Stomach (tissue), 9 donors: Measurements from ENCODE around the gene SLC6A17. TPM values are rescaled to one million over a fixed set of nuclear protein-coding genes. Genes with fewer than 3 reads are reported as not detected.

Source experiments
- DNase-seq, 2 donors: peaks; one replicate each; pipeline versions ENCODE4 v3.0.0 to v3.0.0-alpha.2; 2013 to 2019
- H3K27ac ChIP-seq, 5 donors: fragments of 200-600 bp in 4 of 5; sonication (generic) in 4 of 5; one replicate each; pipeline ENCODE4 v1.5.1; 2013 to 2019; ENCODE audit warnings: mild to moderate bottlenecking in 1 of 5, moderate library complexity in 1 of 5
- H3K27me3 ChIP-seq, 3 donors: fragments of 200-600 bp; sonication (generic); one replicate each; pipeline ENCODE4 v1.5.1; 2017 to 2019; ENCODE audit warnings: mixed run types in 1 of 3
- H3K36me3 ChIP-seq, 4 donors: fragments of 200-600 bp; sonication (generic); 1 replicate in 3 of 4; 2 replicates in 1 of 4; pipeline ENCODE4 v1.5.1; 2016 to 2019
- H3K4me1 ChIP-seq, 4 donors: fragments of 200-600 bp; sonication (generic); one replicate each; pipeline ENCODE4 v1.5.1; 2016 to 2019
- H3K4me3 ChIP-seq, 4 donors: fragments of 200-600 bp; sonication (generic) in 3 of 4; one replicate each; pipeline ENCODE4 v1.5.1; 2016 to 2019; ENCODE audit warnings: mild to moderate bottlenecking in 1 of 4
- H3K9me3 ChIP-seq, 4 donors: fragments of 200-600 bp; sonication (generic); one replicate each; pipeline ENCODE4 v1.5.1; 2016 to 2019
- EP300 ChIP-seq: sonication (generic); formaldehyde crosslinking; IDR thresholded peaks from one replicate; pipeline ENCODE4 v1.6.1; 2017; ENCODE audit warnings: antibody characterized with exemption
- POLR2A ChIP-seq, 4 donors: fragments of 450-650 bp; IDR thresholded peaks; one replicate each; pipeline ENCODE4 v1.6.1; 2016; ENCODE audit warnings: antibody characterized with exemption in 4 of 4, control low read depth in 2 of 4, mild to moderate bottlenecking in 1 of 4, moderate library complexity in 1 of 4
- POLR2AphosphoS5 ChIP-seq, 3 donors: sonication (generic); formaldehyde crosslinking; IDR thresholded peaks; one replicate each; pipeline ENCODE4 v1.6.1; 2016; ENCODE audit warnings: antibody characterized with exemption in 3 of 3
- WGBS, 5 donors: extraction: QIAGEN DNeasy Blood & Tissue Kit in 3 of 5; methylation state at CpG; one replicate each; pipeline versions ENCODE4 v1.1.5 to v1.1.7; 2013 to 2018; 5-methylcytosine and 5-hydroxymethylcytosine counted together
- intact Hi-C: fragments of 100-400 bp; cut with DNase I; formaldehyde crosslinking; loops from one replicate; pipeline ENCODE4 v1.15.1; 2023; ENCODE audit warnings: low total_unique reads
- polyA plus RNA-seq, 3 donors: library from polyadenylated mRNA; stranded (reverse); fragments of 200-250 nt; gene quantifications; one replicate each; pipeline ENCODE4 v1.2.3, GENCODE V29; 2013
- total RNA-seq, 5 donors: library from RNA; depleted of rRNA; stranded (reverse); fragments of >200 nt; gene quantifications; one replicate each; pipeline versions ENCODE4 v1.1.0 to v1.2.3, GENCODE V29; 2014 to 2016
- TF ChIP-seq, protein P1 (sequence below), 7 experiments: fragments of 450-650 bp in 4 of 7; fragments of 200-600 bp in 3 of 7; sonication (generic) in 3 of 7; IDR thresholded peaks; one replicate each; pipeline ENCODE4 v1.5.1; 2016 to 2019; ENCODE audit warnings: antibody characterized with exemption in 7 of 7, control low read depth in 2 of 7, mild to moderate bottlenecking in 1 of 7
- donor health status: healthy with polysubstance abuse.
- donor health status: Bipolar disorder and iron deficiency.
- donor health status: healthy.

SLC6A17 gene
- total and polyA plus RNA-seq, 8 donors, result 0.08 to 0.37 (median 0.14) TPM; not detected in 3

DNA sequence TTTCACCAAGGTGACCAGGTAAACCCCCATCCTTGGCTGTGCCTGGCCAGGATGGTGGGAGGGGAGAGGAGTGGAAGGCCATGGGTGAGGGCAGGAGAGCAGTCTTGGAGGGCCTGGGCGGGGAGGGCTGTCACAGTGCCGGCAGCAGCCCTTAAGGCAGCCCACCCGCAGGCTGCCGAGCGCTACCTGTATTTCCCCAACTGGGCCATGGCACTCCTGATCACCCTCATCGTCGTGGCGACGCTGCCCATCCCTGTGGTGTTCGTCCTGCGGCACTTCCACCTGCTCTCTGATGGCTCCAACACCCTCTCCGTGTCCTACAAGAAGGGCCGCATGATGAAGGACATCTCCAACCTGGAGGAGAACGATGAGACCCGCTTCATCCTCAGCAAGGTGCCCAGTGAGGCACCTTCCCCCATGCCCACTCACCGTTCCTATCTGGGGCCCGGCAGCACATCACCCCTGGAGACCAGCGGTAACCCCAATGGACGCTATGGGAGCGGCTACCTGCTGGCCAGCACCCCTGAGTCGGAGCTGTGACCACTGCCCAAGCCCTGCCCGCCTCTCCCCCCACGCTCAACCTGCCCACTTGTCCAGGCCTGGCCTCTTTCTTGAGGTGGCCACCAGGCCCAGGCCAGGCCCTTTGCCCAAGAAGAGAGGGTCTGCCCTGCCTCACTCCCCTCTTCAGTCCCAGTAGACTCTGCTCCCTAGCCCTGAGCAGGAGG is 47.8 kb downstream of the SLC6A17 start:
- H3K9me3 ChIP-seq, result no peaks in the 10 kb centered on the region

DNA sequence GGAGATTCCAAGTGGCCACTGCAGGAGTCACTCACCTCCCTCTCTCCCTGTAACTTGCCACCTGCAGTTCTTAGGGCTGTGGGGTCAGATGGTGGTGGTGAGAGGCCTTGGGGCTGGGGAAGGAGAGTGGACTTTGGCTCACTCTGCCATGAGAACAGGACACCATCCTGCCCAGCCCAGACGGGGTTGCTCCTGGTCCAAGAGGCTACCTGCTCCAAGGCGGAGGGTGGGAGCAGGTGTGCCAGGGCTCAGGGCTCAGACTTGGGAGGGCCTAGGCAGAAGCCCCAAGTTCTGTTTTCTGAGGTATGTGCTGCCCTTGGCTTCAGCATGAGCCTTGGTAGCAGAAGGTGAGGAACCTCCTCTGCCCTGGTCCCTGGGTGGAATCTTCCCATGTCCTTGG is 48.5 kb downstream of the SLC6A17 start:
- no peaks in the 10 kb centered on the region for H3K36me3 ChIP-seq
- intact Hi-C loops, result loop anchor here (5.0 kb wide), 1 partner anchor 259 kb away; no protein-coding TSS in a partner anchor
- no peaks in the 10 kb centered on the region for H3K9me3 ChIP-seq
- no peak overlapping the region for H3K4me3 ChIP-seq
- TF ChIP-seq POLR2A (IDR thresholded peaks at IDR 0.05), result no peak
- TF ChIP-seq EP300, result no peak
- TF ChIP-seq POLR2AphosphoS5 (IDR thresholded peaks at IDR 0.05), result no peak
- 81 to 100% (median 91%) methylated on average over 1 to 2 of the region's 2 CpGs for WGBS, 5 donors
- H3K27ac ChIP-seq, result no peak overlapping the region
- no peaks in the 10 kb centered on the region for H3K27me3 ChIP-seq
- DNase-seq, result no peak
- peaks cover 4 to 10% (median 8%) of the 10 kb centered on the region in 4 donors for H3K4me1 ChIP-seq

More for the DNA sequence above, 47.8 kb downstream of the SLC6A17 start:
- no peaks in the 10 kb centered on the region for H3K27me3 ChIP-seq
- H3K36me3 ChIP-seq, result no peaks in the 10 kb centered on the region
- WGBS, 5 donors, result 91 to 95% (median 93%) methylated on average over 20 to 23 of the region's 23 CpGs
- TF ChIP-seq, protein P1, sequence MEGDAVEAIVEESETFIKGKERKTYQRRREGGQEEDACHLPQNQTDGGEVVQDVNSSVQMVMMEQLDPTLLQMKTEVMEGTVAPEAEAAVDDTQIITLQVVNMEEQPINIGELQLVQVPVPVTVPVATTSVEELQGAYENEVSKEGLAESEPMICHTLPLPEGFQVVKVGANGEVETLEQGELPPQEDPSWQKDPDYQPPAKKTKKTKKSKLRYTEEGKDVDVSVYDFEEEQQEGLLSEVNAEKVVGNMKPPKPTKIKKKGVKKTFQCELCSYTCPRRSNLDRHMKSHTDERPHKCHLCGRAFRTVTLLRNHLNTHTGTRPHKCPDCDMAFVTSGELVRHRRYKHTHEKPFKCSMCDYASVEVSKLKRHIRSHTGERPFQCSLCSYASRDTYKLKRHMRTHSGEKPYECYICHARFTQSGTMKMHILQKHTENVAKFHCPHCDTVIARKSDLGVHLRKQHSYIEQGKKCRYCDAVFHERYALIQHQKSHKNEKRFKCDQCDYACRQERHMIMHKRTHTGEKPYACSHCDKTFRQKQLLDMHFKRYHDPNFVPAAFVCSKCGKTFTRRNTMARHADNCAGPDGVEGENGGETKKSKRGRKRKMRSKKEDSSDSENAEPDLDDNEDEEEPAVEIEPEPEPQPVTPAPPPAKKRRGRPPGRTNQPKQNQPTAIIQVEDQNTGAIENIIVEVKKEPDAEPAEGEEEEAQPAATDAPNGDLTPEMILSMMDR (IDR thresholded peaks at IDR 0.05), result no peak
- TF ChIP-seq EP300, result no peak
- TF ChIP-seq POLR2A (IDR thresholded peaks at IDR 0.05), result no peak
- no peak for TF ChIP-seq POLR2AphosphoS5 (IDR thresholded peaks at IDR 0.05)
- no peak overlapping the region for H3K27ac ChIP-seq
- no peak for DNase-seq
- intact Hi-C loops, result loop anchor here (5.0 kb wide), 1 partner anchor 259 kb away; no protein-coding TSS in a partner anchor
- H3K4me1 ChIP-seq, result peaks cover 0 to 4% (median 3%) of the 10 kb centered on the region in 4 donors
- H3K4me3 ChIP-seq, result no peak overlapping the region

DNA sequence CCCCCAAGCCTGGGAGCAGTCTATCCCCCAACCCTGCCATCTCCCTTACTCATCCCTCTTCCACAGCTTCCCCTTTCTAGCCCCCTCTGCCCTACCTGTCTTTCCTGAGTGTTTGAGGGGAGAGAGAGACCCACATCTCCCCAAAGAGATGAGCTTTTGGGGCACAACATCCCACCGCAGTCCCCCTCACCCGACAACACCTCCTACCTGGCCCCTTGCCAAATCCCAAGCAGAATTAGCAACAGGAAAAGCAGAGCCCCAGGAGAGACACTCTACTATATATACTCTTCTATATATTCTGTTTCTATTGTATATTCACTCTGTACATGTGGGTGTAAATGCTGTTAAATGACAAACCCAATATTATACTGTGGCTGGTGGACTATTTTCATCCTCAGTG is 49.9 kb downstream of the SLC6A17 start:
- H3K27ac ChIP-seq, result no peak overlapping the region
- H3K9me3 ChIP-seq, result no peaks in the 10 kb centered on the region
- H3K4me3 ChIP-seq, result no peak overlapping the region
- 32 to 55% (median 46%) methylated on average over 2 of the region's 2 CpGs for WGBS, 5 donors
- no peaks in the 10 kb centered on the region for H3K36me3 ChIP-seq
- TF ChIP-seq EP300 (no peak), POLR2AphosphoS5 (IDR thresholded peaks at IDR 0.05) (no peak), POLR2A (IDR thresholded peaks at IDR 0.05) (no peak)
- TF ChIP-seq, protein P1 (IDR thresholded peaks at IDR 0.05), result no peak
- intact Hi-C loops, result no loop called here
- H3K4me1 ChIP-seq, result peaks cover 4 to 11% (median 8%) of the 10 kb centered on the region in 4 donors
- no peaks in the 10 kb centered on the region for H3K27me3 ChIP-seq
- no peak for DNase-seq

DNA sequence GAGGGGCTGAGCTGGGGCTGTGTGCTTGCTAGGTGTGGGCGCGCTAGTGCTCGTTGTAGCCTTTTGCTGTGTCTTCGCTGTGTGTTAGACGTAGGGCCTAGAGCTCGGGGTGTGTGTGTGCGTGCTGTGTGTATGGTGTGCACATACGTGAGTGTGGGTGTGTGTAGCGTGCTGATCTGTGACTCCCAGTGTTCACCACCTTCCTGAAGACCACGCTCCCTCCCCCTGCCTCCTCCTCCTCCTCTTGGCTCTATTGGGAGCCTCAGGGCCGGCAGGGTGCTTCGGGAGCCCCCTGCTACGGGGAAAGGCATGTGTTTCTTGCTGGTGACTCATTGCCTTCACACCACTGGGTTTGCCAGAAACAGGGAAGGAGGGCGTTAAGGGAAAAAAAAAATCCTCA is 50.4 kb downstream of the SLC6A17 start:
- WGBS, 5 donors, result 56 to 71% (median 69%) methylated on average over 11 to 14 of the region's 14 CpGs

DNA sequence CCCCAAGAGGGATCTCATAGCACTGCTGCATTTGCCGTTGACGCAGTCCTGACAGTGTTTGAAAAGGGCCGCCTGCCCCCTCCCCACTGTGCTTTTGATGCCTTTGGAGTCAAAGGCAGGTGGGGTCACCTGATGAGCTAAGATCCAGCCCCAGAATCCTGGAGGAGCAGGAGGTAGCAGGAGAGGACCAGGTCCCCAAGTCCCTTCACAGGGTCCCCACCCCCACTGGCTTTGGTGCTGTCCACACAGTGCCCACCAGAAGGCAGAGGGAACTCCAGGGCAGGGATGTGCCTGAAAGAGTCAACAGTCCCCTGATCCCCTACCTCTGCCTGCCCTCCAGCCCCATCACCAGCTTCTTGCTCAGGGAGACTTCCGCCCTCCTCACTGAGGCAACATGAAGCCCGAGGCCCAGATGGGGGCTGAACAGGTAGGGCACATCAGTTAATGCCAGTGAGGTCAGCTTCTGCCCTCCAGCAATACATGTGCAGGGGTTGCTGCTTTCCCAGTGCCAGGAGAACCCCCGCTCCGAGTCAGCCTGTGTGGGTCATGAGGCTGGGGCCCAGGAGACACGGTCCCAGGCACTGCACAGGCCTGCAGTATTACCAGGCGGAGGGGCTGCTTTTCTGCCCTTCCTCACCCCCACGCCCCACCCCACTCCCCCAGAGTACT is 51.0 kb downstream of the SLC6A17 start:
- intact Hi-C loops, result no loop called here
- 78 to 92% (median 82%) methylated on average over 7 to 10 of the region's 10 CpGs for WGBS, 5 donors

More for the DNA sequence above, 50.4 kb downstream of the SLC6A17 start:
- Histone ChIP-seq H3K4me1 (peaks cover 4 to 11% (median 8%) of the 10 kb centered on the region in 4 donors), H3K27me3 (no peaks in the 10 kb centered on the region), H3K4me3 (no peak overlapping the region), H3K9me3 (no peaks in the 10 kb centered on the region), H3K36me3 (no peaks in the 10 kb centered on the region), H3K27ac (no peak overlapping the region)
- TF ChIP-seq POLR2A (IDR thresholded peaks at IDR 0.05) (no peak), EP300 (no peak)
- intact Hi-C loops, result no loop called here
- DNase-seq, result no peak

More for the DNA sequence above, 51.0 kb downstream of the SLC6A17 start:
- no peak overlapping the region for H3K27ac ChIP-seq
- DNase-seq, result no peak
- no peaks in the 10 kb centered on the region for H3K27me3 ChIP-seq
- no peaks in the 10 kb centered on the region for H3K9me3 ChIP-seq
- no peak for TF ChIP-seq POLR2A (IDR thresholded peaks at IDR 0.05)
- TF ChIP-seq POLR2AphosphoS5 (IDR thresholded peaks at IDR 0.05), result no peak
- TF ChIP-seq EP300, result no peak
- TF ChIP-seq, protein P1 (IDR thresholded peaks at IDR 0.05), result no peak
- H3K4me1 ChIP-seq, result peaks cover 4 to 11% (median 8%) of the 10 kb centered on the region in 4 donors
- no peak overlapping the region for H3K4me3 ChIP-seq
- no peaks in the 10 kb centered on the region for H3K36me3 ChIP-seq
